RWPE1 (cell line): ENCODE measurements around the gene UPK1A.

Source experiments
- CTCF ChIA-PET: fragments of 350-600 bp; sonication (Branson Sonifier 250); formaldehyde crosslinking; extraction: SDS; loops from one replicate; lab custom pipeline; 2021; lab: Yijun Ruan, JAX
- POLR2A ChIA-PET: fragments of 400-600 bp; formaldehyde crosslinking; extraction: SDS; loops from one replicate; lab custom pipeline; 2020; ENCODE audit warnings: antibody characterized with exemption; ENCODE audit not compliant: low non-redundant PET; lab: Yijun Ruan, JAX
- DNase-seq: peaks from one replicate; pipeline ENCODE4 v3.0.0; 2012; ENCODE audit warnings: low spot score
- H3K27ac ChIP-seq: fragments of 450-650 bp; 2 replicates; pipeline ENCODE4 v1.5.1; 2017
- CTCF ChIP-seq: fragments of 450-650 bp; conservative IDR thresholded peaks from 2 replicates; pipeline ENCODE4 v1.5.1; 2017; ENCODE audit warnings: low read depth, mild to moderate bottlenecking

Gene UPK1A

GRCh38 chr19:35693835-35694599 lies 27.7 kb downstream of the UPK1A start:
- DNase-seq = peak; percentile 86
- ChIA-PET POLR2A (no interaction called here), CTCF (interaction anchor here (0.6 to 1.2 kb wide), 4 partner anchors 9 to 72 kb away, joined by 3 to 8 read pairs (median 5); no protein-coding TSS in a partner anchor)
- peak; percentile 95 for TF ChIP-seq CTCF
- no peak overlapping the region for H3K27ac ChIP-seq

- CTCF ChIA-PET = interaction anchor here (0.7 kb wide), 1 partner anchor 155 kb away, joined by 3 read pairs; no protein-coding TSS in a partner anchor
These were observed 29.6 kb downstream of the UPK1A start for GRCh38 chr19:35695895-35696422.

GRCh38 chr19:35696835-35697234 lies 30.5 kb downstream of the UPK1A start:
- ChIA-PET POLR2A (no interaction called here), CTCF (interaction anchor here (0.6 to 0.7 kb wide), 3 partner anchors 154 to 522 kb away, joined by 3 to 4 read pairs (median 3); no protein-coding TSS in a partner anchor)
- DNase-seq = no peak
- H3K27ac ChIP-seq = no peak overlapping the region
- TF ChIP-seq CTCF = no peak

More at GRCh38 chr19:35695895-35696422, 29.6 kb downstream of the UPK1A start:
- POLR2A ChIA-PET = no interaction called here
- no peak for TF ChIP-seq CTCF
- no peak for DNase-seq
- H3K27ac ChIP-seq = no peak overlapping the region

GRCh38 chr19:35702223-35703012 lies 36.1 kb downstream of the UPK1A start:
- H3K27ac ChIP-seq = peak overlapping the region; percentile 51
- CTCF ChIA-PET = interaction anchor here (0.6 to 1.8 kb wide), 5 partner anchors 8 to 68 kb away, joined by 3 to 8 read pairs (median 4); no protein-coding TSS in a partner anchor
- TF ChIP-seq CTCF = no peak
- peak; percentile 97 for DNase-seq
- POLR2A ChIA-PET = interaction anchor here (0.6 to 1.1 kb wide), 2 partner anchors 27 to 47 kb away, joined by 3 read pairs; no protein-coding TSS in a partner anchor

GRCh38 chr19:35703343-35703742 lies 37.0 kb downstream of the UPK1A start:
- TF ChIP-seq CTCF = no peak
- CTCF ChIA-PET = interaction anchor here (0.7 to 1.8 kb wide), 2 partner anchors 9 to 62 kb away, joined by 4 to 8 read pairs; no protein-coding TSS in a partner anchor

GRCh38 chr19:35704218-35704617 lies 37.9 kb downstream of the UPK1A start, which contains the start of gene ZBTB32:
ZBTB32 (plus strand) TSS chr19:35704558; CDS start chr19:35714627, 10,069 bp downstream.
- POLR2A ChIA-PET = no interaction called here
- no peak for TF ChIP-seq CTCF
- CTCF ChIA-PET = no interaction called here
- no peak within 1 kb of the TSS for H3K27ac ChIP-seq
- DNase-seq = peak; percentile 75

More at GRCh38 chr19:35703343-35703742, 37.0 kb downstream of the UPK1A start:
- H3K27ac ChIP-seq = no peak overlapping the region; the same call in 1 of the 2 replicates
- POLR2A ChIA-PET = interaction anchor here (1.1 kb wide), 1 partner anchor 46 kb away, joined by 3 read pairs; no protein-coding TSS in a partner anchor
- DNase-seq = no peak
